Activated B cell treated with CpG ODN at 0.5 μM for 24 hours (primary cell): ENCODE data around the gene RDH8. TPM values are rescaled to one million over a fixed set of nuclear protein-coding genes. Genes with fewer than 3 reads are reported as not detected.

Experiments
- ATAC-seq: fragments of 200-7000 bp; cut with Tn5 transposase; one replicate; pipeline ENCODE4 v1.10.0; 2021; ENCODE audit warnings: low read depth, mild to moderate bottlenecking, moderate library complexity
- CTCF ChIA-PET: fragments of 350-600 bp; sonication (Branson Sonifier 250); formaldehyde crosslinking; loops from one replicate; lab custom pipeline; 2021; ENCODE audit warnings: antibody characterized with exemption; lab: Charles Lee
- POLR2A ChIA-PET: fragments of 350-600 bp; sonication (Branson Sonifier 250); formaldehyde crosslinking; loops from one replicate; lab custom pipeline; 2021; ENCODE audit warnings: antibody characterized with exemption; lab: Charles Lee
- DNase-seq: peaks from one replicate; pipeline ENCODE4 v3.0.0; 2022
- H3K27ac Mint-ChIP-seq: one replicate; pipeline ENCODE4 v1.8.0; 2020; ENCODE audit warnings: mixed read lengths
- H3K27me3 Mint-ChIP-seq: one replicate; pipeline ENCODE4 v1.8.0; 2021; ENCODE audit warnings: mixed read lengths
- H3K36me3 Mint-ChIP-seq: one replicate; pipeline ENCODE4 v1.8.0; 2021; ENCODE audit warnings: low read depth, mixed read lengths
- H3K4me1 Mint-ChIP-seq: one replicate; pipeline ENCODE4 v1.8.0; 2021; ENCODE audit warnings: mixed read lengths
- H3K4me3 Mint-ChIP-seq: one replicate; pipeline ENCODE4 v1.8.0; 2020; ENCODE audit warnings: mild to moderate bottlenecking, mixed read lengths
- H3K9me3 Mint-ChIP-seq: one replicate; pipeline ENCODE4 v1.8.0; 2020; ENCODE audit warnings: mixed read lengths
- CTCF ChIP-seq: fragments of 200-600 bp; IDR thresholded peaks from one replicate; pipeline ENCODE4 v1.8.0; 2022; ENCODE audit warnings: antibody characterized with exemption, mild to moderate bottlenecking
- intact Hi-C: fragments of 100-400 bp; cut with micrococcal nuclease; formaldehyde crosslinking; loops from one replicate; pipeline ENCODE4 v1.15.1; 2024
- total RNA-seq: library from RNA; stranded (reverse); gene quantifications from 2 replicates; pipeline ENCODE4 v1.2.3, GENCODE V29; 2022

RDH8 gene
- total RNA-seq, 1 donor from 2014 or later, result not detected

DNA sequence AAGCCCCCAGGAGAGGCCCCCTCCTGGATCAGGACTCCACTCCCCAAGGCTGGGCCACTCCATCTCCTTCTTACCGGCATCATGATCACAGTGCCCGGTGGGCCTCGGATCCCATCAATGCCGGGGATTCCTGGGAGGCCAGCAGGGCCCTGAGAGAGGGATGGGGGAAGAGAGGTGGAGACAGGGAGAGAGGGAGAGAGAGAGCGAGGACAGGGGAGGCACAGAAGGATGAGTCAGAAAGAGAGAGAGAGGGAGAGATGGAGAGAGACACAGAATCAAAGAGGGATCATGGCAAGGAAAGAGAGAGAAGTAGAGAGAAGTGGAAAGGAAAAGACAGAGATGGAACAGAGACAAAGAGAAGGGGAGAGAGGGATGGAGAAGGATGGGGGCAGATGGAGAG lies 16.7 kb upstream of the RDH8 start:
- intact Hi-C loops, result no loop called here
- Mint-ChIP-seq H3K4me1 (peaks cover 6% of the 10 kb centered on the region), H3K9me3 (no peaks in the 10 kb centered on the region), H3K27me3 (peaks cover 20% of the 10 kb centered on the region), H3K4me3 (no peak overlapping the region), H3K27ac (no peak overlapping the region), H3K36me3 (no peaks in the 10 kb centered on the region)
- CTCF ChIA-PET, result no interaction called here
- TF ChIP-seq CTCF, result no peak
- ATAC-seq, result no peak
- no peak for DNase-seq
- POLR2A ChIA-PET, result no interaction called here

GRCh38 chr19:10000171-10000826 lies 13.0 kb upstream of the RDH8 start:
- Mint-ChIP-seq H3K4me1 (no peaks in the 10 kb centered on the region), H3K36me3 (no peaks in the 10 kb centered on the region), H3K4me3 (no peak overlapping the region), H3K27me3 (peaks cover 35% of the 10 kb centered on the region), H3K27ac (no peak overlapping the region), H3K9me3 (peaks cover 2% of the 10 kb centered on the region)
- ChIA-PET CTCF (interaction anchor here (0.6 to 1.8 kb wide), 3 partner anchors 10 to 69 kb away, joined by 3 to 5 read pairs (median 3); no protein-coding TSS in a partner anchor), POLR2A (interaction anchor here (0.6 to 0.7 kb wide), 2 partner anchors 13 to 250 kb away, joined by 8 to 12 read pairs; no protein-coding TSS in a partner anchor)
- intact Hi-C loops, result no loop called here
- DNase-seq (peak; percentile 24), ATAC-seq (no peak)
- no peak for TF ChIP-seq CTCF

DNA sequence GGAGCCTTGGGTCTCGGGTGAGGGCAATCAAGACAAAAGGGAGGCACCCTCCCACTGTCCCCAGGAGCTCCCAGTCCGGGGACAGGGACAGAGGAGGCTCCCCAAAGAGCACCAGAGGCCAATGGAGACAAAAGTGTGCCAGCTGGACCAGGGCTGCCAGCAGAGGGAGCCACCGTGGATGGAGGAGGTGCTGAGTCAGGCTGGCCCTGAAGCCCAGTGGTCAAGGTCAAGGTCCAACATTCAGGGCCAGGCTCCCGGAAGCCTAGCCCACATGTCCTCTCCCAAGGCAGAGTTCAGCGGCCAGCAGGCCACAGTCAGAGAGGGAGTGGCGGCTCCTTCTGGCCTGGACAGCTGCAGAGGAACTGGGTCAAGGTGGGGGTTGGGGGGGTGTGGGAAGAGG lies 11.4 kb upstream of the RDH8 start:
- POLR2A ChIA-PET, result no interaction called here
- Mint-ChIP-seq H3K27me3 (peaks cover 44% of the 10 kb centered on the region), H3K9me3 (peaks cover 2% of the 10 kb centered on the region), H3K36me3 (no peaks in the 10 kb centered on the region), H3K4me1 (no peaks in the 10 kb centered on the region), H3K27ac (no peak overlapping the region), H3K4me3 (no peak overlapping the region)
- TF ChIP-seq CTCF, result no peak
- ATAC-seq (no peak), DNase-seq (no peak)
- CTCF ChIA-PET, result no interaction called here
- intact Hi-C loops, result no loop called here

GRCh38 chr19:10003271-10003670 lies 10.0 kb upstream of the RDH8 start:
- H3K9me3 Mint-ChIP-seq, result peaks cover 2% of the 10 kb centered on the region
- H3K36me3 Mint-ChIP-seq, result no peaks in the 10 kb centered on the region
- DNase-seq (no peak), ATAC-seq (no peak)
- intact Hi-C loops, result no loop called here
- no peak overlapping the region for H3K27ac Mint-ChIP-seq
- TF ChIP-seq CTCF, result no peak
- H3K27me3 Mint-ChIP-seq, result peaks cover 46% of the 10 kb centered on the region
- CTCF ChIA-PET, result no interaction called here
- POLR2A ChIA-PET, result no interaction called here
- no peak overlapping the region for H3K4me3 Mint-ChIP-seq
- no peaks in the 10 kb centered on the region for H3K4me1 Mint-ChIP-seq

DNA sequence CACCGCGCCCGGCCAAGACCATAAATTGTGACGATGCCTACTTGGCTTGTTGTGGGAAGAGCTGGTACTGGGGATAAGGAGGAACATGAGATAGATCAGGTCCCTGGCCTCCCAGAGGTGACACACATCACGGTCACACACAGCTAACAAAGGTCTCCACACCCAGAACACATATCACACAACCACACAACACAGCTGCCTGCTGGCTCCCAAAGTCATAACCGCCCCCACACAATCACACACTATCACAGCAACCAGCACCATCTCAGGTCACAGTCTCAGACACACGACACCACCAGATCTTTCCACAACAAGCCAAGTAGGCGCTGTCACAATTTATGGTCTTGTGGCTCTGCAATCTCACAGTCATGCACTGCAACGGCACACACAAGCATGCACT lies 8.7 kb upstream of the RDH8 start:
- H3K9me3 Mint-ChIP-seq, result peaks cover 2% of the 10 kb centered on the region
- peaks cover 53% of the 10 kb centered on the region for H3K27me3 Mint-ChIP-seq
- POLR2A ChIA-PET, result no interaction called here
- H3K4me3 Mint-ChIP-seq, result no peak overlapping the region
- CTCF ChIA-PET, result no interaction called here
- no peaks in the 10 kb centered on the region for H3K4me1 Mint-ChIP-seq
- no peaks in the 10 kb centered on the region for H3K36me3 Mint-ChIP-seq
- TF ChIP-seq CTCF, result no peak
- intact Hi-C loops, result no loop called here
- H3K27ac Mint-ChIP-seq, result no peak overlapping the region
- ATAC-seq (no peak), DNase-seq (no peak)
